ENCODE results near the gene SMPD2.
"Not testable (repeated sequence)": the region's sequence is repeated elsewhere in the genome, so short reads cannot be mapped to it uniquely, and the experiment has no call there.

SMPD2 gene

GRCh38 chr6:109460161-109460829 lies 19.8 kb downstream of the SMPD2 start:
- peaks cover 11 to 27% (median 20%) of the 10 kb centered on the region in 5 donors for H3K36me3 ChIP-seq (ENCODE audit: control insufficient read depth in 5 of 5, insufficient read depth in 5 of 5, low read length in 5 of 5)
- H3K27me3 ChIP-seq (ENCODE audit: control insufficient read depth in 5 of 5, insufficient read depth in 4 of 5, low read length in 5 of 5) = no peaks in the 10 kb centered on the region
- no peak overlapping the region for H3K9ac ChIP-seq (ENCODE audit: low read length in 5 of 5)
- H3K9me3 ChIP-seq (ENCODE audit: control insufficient read depth in 5 of 5, low read length in 5 of 5) = no peaks in the 10 kb centered on the region
- no peak overlapping the region for H3K4me3 ChIP-seq (ENCODE audit: low read depth in 1 of 5, low read length in 5 of 5)
- peaks cover 0 to 23% (median 18%) of the 10 kb centered on the region in 5 donors for H3K4me1 ChIP-seq (ENCODE audit: control insufficient read depth in 5 of 5, insufficient read depth in 5 of 5, low read length in 5 of 5)
- H3K27ac ChIP-seq (ENCODE audit: low read depth, low read length) = no peak overlapping the region

- H3K4me3 ChIP-seq (ENCODE audit: low read depth in 1 of 5, low read length in 5 of 5); H3K27ac ChIP-seq (ENCODE audit: low read depth, low read length); H3K9me3 ChIP-seq (ENCODE audit: control insufficient read depth in 5 of 5, low read length in 5 of 5); H3K9ac ChIP-seq (ENCODE audit: low read length in 5 of 5); H3K27me3 ChIP-seq (ENCODE audit: control insufficient read depth in 5 of 5, insufficient read depth in 4 of 5, low read length in 5 of 5): not testable (repeated sequence)
- Histone ChIP-seq H3K36me3 (ENCODE audit: control insufficient read depth in 5 of 5, insufficient read depth in 5 of 5, low read length in 5 of 5) (peaks cover 16 to 36% (median 29%) of the 10 kb centered on the region in 5 donors), H3K4me1 (ENCODE audit: control insufficient read depth in 5 of 5, insufficient read depth in 5 of 5, low read length in 5 of 5) (peaks cover 0 to 16% (median 10%) of the 10 kb centered on the region in 5 donors)
These were observed 20.7 kb downstream of the SMPD2 start for GRCh38 chr6:109461205-109461604.

GRCh38 chr6:109461733-109462526 lies 21.4 kb downstream of the SMPD2 start:
- Histone ChIP-seq H3K4me3 (ENCODE audit: low read depth in 1 of 5, low read length in 5 of 5) (no peak overlapping the region), H3K9ac (ENCODE audit: low read length in 5 of 5) (no peak overlapping the region), H3K9me3 (ENCODE audit: control insufficient read depth in 5 of 5, low read length in 5 of 5) (no peaks in the 10 kb centered on the region), H3K27ac (ENCODE audit: low read depth, low read length) (no peak overlapping the region), H3K27me3 (ENCODE audit: control insufficient read depth in 5 of 5, insufficient read depth in 4 of 5, low read length in 5 of 5) (no peaks in the 10 kb centered on the region), H3K36me3 (ENCODE audit: control insufficient read depth in 5 of 5, insufficient read depth in 5 of 5, low read length in 5 of 5) (peaks cover 19 to 41% (median 32%) of the 10 kb centered on the region in 5 donors), H3K4me1 (ENCODE audit: control insufficient read depth in 5 of 5, insufficient read depth in 5 of 5, low read length in 5 of 5) (peaks cover 0 to 9% (median 3%) of the 10 kb centered on the region in 5 donors)

- H3K27ac ChIP-seq (ENCODE audit: low read depth, low read length) = no peak overlapping the region
- H3K9me3 ChIP-seq (ENCODE audit: control insufficient read depth in 5 of 5, low read length in 5 of 5) = no peaks in the 10 kb centered on the region
- no peak overlapping the region for H3K4me3 ChIP-seq (ENCODE audit: low read depth in 1 of 5, low read length in 5 of 5)
- H3K9ac ChIP-seq (ENCODE audit: low read length in 5 of 5) = no peak overlapping the region
- no peaks in the 10 kb centered on the region for H3K27me3 ChIP-seq (ENCODE audit: control insufficient read depth in 5 of 5, insufficient read depth in 4 of 5, low read length in 5 of 5)
- H3K4me1 ChIP-seq (ENCODE audit: control insufficient read depth in 5 of 5, insufficient read depth in 5 of 5, low read length in 5 of 5) = no peaks in the 10 kb centered on the region
- peaks cover 25 to 73% (median 59%) of the 10 kb centered on the region in 5 donors for H3K36me3 ChIP-seq (ENCODE audit: control insufficient read depth in 5 of 5, insufficient read depth in 5 of 5, low read length in 5 of 5)
These were observed 25.2 kb downstream of the SMPD2 start for GRCh38 chr6:109465772-109466171.

- Histone ChIP-seq H3K9ac (ENCODE audit: low read length in 5 of 5) (no peak overlapping the region), H3K4me1 (ENCODE audit: control insufficient read depth in 5 of 5, insufficient read depth in 5 of 5, low read length in 5 of 5) (no peaks in the 10 kb centered on the region), H3K4me3 (ENCODE audit: low read depth in 1 of 5, low read length in 5 of 5) (no peak overlapping the region), H3K27me3 (ENCODE audit: control insufficient read depth in 5 of 5, insufficient read depth in 4 of 5, low read length in 5 of 5) (no peaks in the 10 kb centered on the region), H3K36me3 (ENCODE audit: control insufficient read depth in 5 of 5, insufficient read depth in 5 of 5, low read length in 5 of 5) (peaks cover 25 to 79% (median 65%) of the 10 kb centered on the region in 5 donors), H3K9me3 (ENCODE audit: control insufficient read depth in 5 of 5, low read length in 5 of 5) (no peaks in the 10 kb centered on the region), H3K27ac (ENCODE audit: low read depth, low read length) (no peak overlapping the region)
These were observed 25.8 kb downstream of the SMPD2 start for GRCh38 chr6:109466212-109466923.

- H3K27ac ChIP-seq (ENCODE audit: low read depth, low read length) = no peak overlapping the region
- no peaks in the 10 kb centered on the region for H3K9me3 ChIP-seq (ENCODE audit: control insufficient read depth in 5 of 5, low read length in 5 of 5)
- no peak overlapping the region for H3K4me3 ChIP-seq (ENCODE audit: low read depth in 1 of 5, low read length in 5 of 5)
- no peak overlapping the region for H3K9ac ChIP-seq (ENCODE audit: low read length in 5 of 5)
- H3K36me3 ChIP-seq (ENCODE audit: control insufficient read depth in 5 of 5, insufficient read depth in 5 of 5, low read length in 5 of 5) = peaks cover 18 to 81% (median 68%) of the 10 kb centered on the region in 5 donors
- no peaks in the 10 kb centered on the region for H3K4me1 ChIP-seq (ENCODE audit: control insufficient read depth in 5 of 5, insufficient read depth in 5 of 5, low read length in 5 of 5)
- H3K27me3 ChIP-seq (ENCODE audit: control insufficient read depth in 5 of 5, insufficient read depth in 4 of 5, low read length in 5 of 5) = no peaks in the 10 kb centered on the region
These were observed 27.2 kb downstream of the SMPD2 start for GRCh38 chr6:109467696-109468095.

GRCh38 chr6:109469591-109470189 lies 29.2 kb downstream of the SMPD2 start:
- no peak overlapping the region for H3K4me3 ChIP-seq (ENCODE audit: low read depth in 1 of 5, low read length in 5 of 5)
- no peak overlapping the region for H3K27ac ChIP-seq (ENCODE audit: low read depth, low read length)
- no peaks in the 10 kb centered on the region for H3K27me3 ChIP-seq (ENCODE audit: control insufficient read depth in 5 of 5, insufficient read depth in 4 of 5, low read length in 5 of 5)
- no peaks in the 10 kb centered on the region for H3K4me1 ChIP-seq (ENCODE audit: control insufficient read depth in 5 of 5, insufficient read depth in 5 of 5, low read length in 5 of 5)
- no peaks in the 10 kb centered on the region for H3K9me3 ChIP-seq (ENCODE audit: control insufficient read depth in 5 of 5, low read length in 5 of 5)
- peaks cover 18 to 89% (median 74%) of the 10 kb centered on the region in 5 donors for H3K36me3 ChIP-seq (ENCODE audit: control insufficient read depth in 5 of 5, insufficient read depth in 5 of 5, low read length in 5 of 5)
- H3K9ac ChIP-seq (ENCODE audit: low read length in 5 of 5) = no peak overlapping the region

GRCh38 chr6:109471105-109471810 lies 30.7 kb downstream of the SMPD2 start:
- H3K4me3 ChIP-seq (ENCODE audit: low read depth in 1 of 5, low read length in 5 of 5) = no peak overlapping the region
- no peak overlapping the region for H3K9ac ChIP-seq (ENCODE audit: low read length in 5 of 5)
- no peak overlapping the region for H3K27ac ChIP-seq (ENCODE audit: low read depth, low read length)
- H3K9me3 ChIP-seq (ENCODE audit: control insufficient read depth in 5 of 5, low read length in 5 of 5) = no peaks in the 10 kb centered on the region
- H3K27me3 ChIP-seq (ENCODE audit: control insufficient read depth in 5 of 5, insufficient read depth in 4 of 5, low read length in 5 of 5) = no peaks in the 10 kb centered on the region
- no peaks in the 10 kb centered on the region for H3K4me1 ChIP-seq (ENCODE audit: control insufficient read depth in 5 of 5, insufficient read depth in 5 of 5, low read length in 5 of 5)
- peaks cover 21 to 91% (median 75%) of the 10 kb centered on the region in 5 donors for H3K36me3 ChIP-seq (ENCODE audit: control insufficient read depth in 5 of 5, insufficient read depth in 5 of 5, low read length in 5 of 5)

GRCh38 chr6:109472132-109472995 lies 31.8 kb downstream of the SMPD2 start:
- Histone ChIP-seq H3K9ac (ENCODE audit: low read length in 5 of 5) (no peak overlapping the region), H3K4me1 (ENCODE audit: control insufficient read depth in 5 of 5, insufficient read depth in 5 of 5, low read length in 5 of 5) (peaks cover 0 to 4% (median under 1%) of the 10 kb centered on the region in 5 donors), H3K4me3 (ENCODE audit: low read depth in 1 of 5, low read length in 5 of 5) (no peak overlapping the region), H3K9me3 (ENCODE audit: control insufficient read depth in 5 of 5, low read length in 5 of 5) (no peaks in the 10 kb centered on the region), H3K27ac (ENCODE audit: low read depth, low read length) (no peak overlapping the region), H3K27me3 (ENCODE audit: control insufficient read depth in 5 of 5, insufficient read depth in 4 of 5, low read length in 5 of 5) (no peaks in the 10 kb centered on the region), H3K36me3 (ENCODE audit: control insufficient read depth in 5 of 5, insufficient read depth in 5 of 5, low read length in 5 of 5) (peaks cover 18 to 89% (median 76%) of the 10 kb centered on the region in 5 donors)

Measured in subcutaneous abdominal adipose tissue (tissue), 5 donors.